Nephron progenitor cell (in vitro differentiated cells): ENCODE measurements around the gene RGS9.

Source experiments
- DNase-seq: peaks from one replicate; pipeline ENCODE4 v3.0.0; 2021
- H3K27ac Mint-ChIP-seq: 2 replicates; pipeline ENCODE4 v1.8.0; 2021; ENCODE audit warnings: mild to moderate bottlenecking, moderate library complexity, mixed read lengths
- H3K27me3 Mint-ChIP-seq: 2 replicates; pipeline ENCODE4 v1.8.0; 2021; ENCODE audit warnings: mild to moderate bottlenecking, low read depth, mixed read lengths; ENCODE audit not compliant: poor library complexity
- H3K36me3 Mint-ChIP-seq: 2 replicates; pipeline ENCODE4 v1.8.0; 2021; ENCODE audit warnings: low read depth, mixed read lengths
- H3K4me1 Mint-ChIP-seq: 2 replicates; pipeline ENCODE4 v1.8.0; 2021; ENCODE audit warnings: mixed read lengths
- H3K4me3 Mint-ChIP-seq: 2 replicates; pipeline ENCODE4 v1.8.0; 2021; ENCODE audit warnings: mild to moderate bottlenecking, moderate library complexity, mixed read lengths
- H3K9me3 Mint-ChIP-seq: 2 replicates; pipeline ENCODE4 v1.8.0; 2021; ENCODE audit warnings: mild to moderate bottlenecking, moderate library complexity, mixed read lengths
- CTCF ChIP-seq: fragments of 200-600 bp; sonication (generic); IDR thresholded peaks from 2 replicates; pipeline ENCODE4 v1.5.0; 2021; ENCODE audit warnings: antibody characterized with exemption

The RGS9 gene

GRCh38 chr17:65249774-65250173, 112.6 kb downstream of the RGS9 start:
- H3K9me3 Mint-ChIP-seq, result no peaks in the 10 kb centered on the region
- no peak overlapping the region for H3K27ac Mint-ChIP-seq
- no peak for DNase-seq
- H3K27me3 Mint-ChIP-seq, result peaks cover 9% of the 10 kb centered on the region
- TF ChIP-seq CTCF, result no peak
- H3K4me1 Mint-ChIP-seq, result no peaks in the 10 kb centered on the region
- H3K36me3 Mint-ChIP-seq, result no peaks in the 10 kb centered on the region
- H3K4me3 Mint-ChIP-seq, result no peak overlapping the region

GRCh38 chr17:65254166-65254565, 117.0 kb downstream of the RGS9 start:
- Mint-ChIP-seq H3K4me3 (no peak overlapping the region), H3K4me1 (no peaks in the 10 kb centered on the region), H3K36me3 (no peaks in the 10 kb centered on the region), H3K27me3 (peaks cover 7% of the 10 kb centered on the region), H3K9me3 (peaks cover 5% of the 10 kb centered on the region), H3K27ac (no peak overlapping the region)
- TF ChIP-seq CTCF, result no peak
- DNase-seq, result no peak

GRCh38 chr17:65259281-65259680, 122.1 kb downstream of the RGS9 start:
- no peak for TF ChIP-seq CTCF
- no peak for DNase-seq
- Mint-ChIP-seq H3K27me3 (peaks cover 2% of the 10 kb centered on the region), H3K4me3 (no peak overlapping the region), H3K4me1 (peaks cover 16% of the 10 kb centered on the region), H3K27ac (no peak overlapping the region), H3K9me3 (peaks cover 5% of the 10 kb centered on the region), H3K36me3 (no peaks in the 10 kb centered on the region)

GRCh38 chr17:65259696-65260485, 122.7 kb downstream of the RGS9 start:
- Mint-ChIP-seq H3K9me3 (peaks cover 5% of the 10 kb centered on the region), H3K36me3 (no peaks in the 10 kb centered on the region), H3K27ac (no peak overlapping the region), H3K4me3 (no peak overlapping the region), H3K4me1 (peaks cover 16% of the 10 kb centered on the region), H3K27me3 (peaks cover 2% of the 10 kb centered on the region)
- DNase-seq, result no peak
- no peak for TF ChIP-seq CTCF

GRCh38 chr17:65260626-65261025, 123.5 kb downstream of the RGS9 start:
- H3K36me3 Mint-ChIP-seq, result no peaks in the 10 kb centered on the region
- no peak overlapping the region for H3K4me3 Mint-ChIP-seq
- peaks cover 2% of the 10 kb centered on the region for H3K27me3 Mint-ChIP-seq
- H3K9me3 Mint-ChIP-seq, result peaks cover 5% of the 10 kb centered on the region
- peaks cover 16% of the 10 kb centered on the region for H3K4me1 Mint-ChIP-seq
- no peak overlapping the region for H3K27ac Mint-ChIP-seq
- no peak for DNase-seq
- no peak for TF ChIP-seq CTCF

- no peak overlapping the region for H3K4me3 Mint-ChIP-seq
- H3K36me3 Mint-ChIP-seq, result no peaks in the 10 kb centered on the region
- no peak overlapping the region for H3K27ac Mint-ChIP-seq
- TF ChIP-seq CTCF, result no peak
- DNase-seq, result no peak
- H3K27me3 Mint-ChIP-seq, result peaks cover 1% of the 10 kb centered on the region
- H3K4me1 Mint-ChIP-seq, result peaks cover 16% of the 10 kb centered on the region
- peaks cover 9% of the 10 kb centered on the region for H3K9me3 Mint-ChIP-seq
Observed at GRCh38 chr17:65261152-65261551, 124.0 kb downstream of the RGS9 start.
